Dedifferentiated amniotic fluid mesenchymal stem cell (primary cell): ENCODE results near the gene MIEF1.

Source experiments
- DNase-seq: peaks from one replicate; pipeline ENCODE4 v3.0.0-alpha.2; 2016; ENCODE audit errors: extremely low spot score

The MIEF1 gene

GRCh38 chr22:39528681-39529486 lies 26.8 kb downstream of the MIEF1 start:
- peak; percentile 90 for DNase-seq

DNA sequence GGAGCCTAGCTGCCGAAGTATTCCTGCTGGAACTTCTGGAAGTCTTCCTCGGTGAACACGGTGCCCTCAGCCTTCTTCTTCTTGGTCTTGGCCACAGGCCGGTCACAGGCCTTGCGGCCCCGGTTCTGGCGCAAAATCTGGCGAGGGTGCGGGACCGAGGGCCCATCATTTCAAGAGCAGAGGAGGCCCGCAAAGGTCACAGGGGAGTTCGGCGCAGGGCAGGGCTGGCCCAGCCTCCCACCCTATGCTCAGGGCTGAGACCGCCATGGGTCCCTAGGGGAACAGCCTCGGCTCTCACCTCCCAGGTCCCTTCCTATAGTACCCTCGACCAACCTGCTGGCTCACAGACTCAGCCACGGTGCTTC lies 27.4 kb downstream of the MIEF1 start:
- DNase-seq: no peak

- no peak for DNase-seq
Observed at GRCh38 chr22:39530116-39530515, 28.0 kb downstream of the MIEF1 start.

GRCh38 chr22:39530692-39531331 lies 28.7 kb downstream of the MIEF1 start:
- DNase-seq: no peak

DNA sequence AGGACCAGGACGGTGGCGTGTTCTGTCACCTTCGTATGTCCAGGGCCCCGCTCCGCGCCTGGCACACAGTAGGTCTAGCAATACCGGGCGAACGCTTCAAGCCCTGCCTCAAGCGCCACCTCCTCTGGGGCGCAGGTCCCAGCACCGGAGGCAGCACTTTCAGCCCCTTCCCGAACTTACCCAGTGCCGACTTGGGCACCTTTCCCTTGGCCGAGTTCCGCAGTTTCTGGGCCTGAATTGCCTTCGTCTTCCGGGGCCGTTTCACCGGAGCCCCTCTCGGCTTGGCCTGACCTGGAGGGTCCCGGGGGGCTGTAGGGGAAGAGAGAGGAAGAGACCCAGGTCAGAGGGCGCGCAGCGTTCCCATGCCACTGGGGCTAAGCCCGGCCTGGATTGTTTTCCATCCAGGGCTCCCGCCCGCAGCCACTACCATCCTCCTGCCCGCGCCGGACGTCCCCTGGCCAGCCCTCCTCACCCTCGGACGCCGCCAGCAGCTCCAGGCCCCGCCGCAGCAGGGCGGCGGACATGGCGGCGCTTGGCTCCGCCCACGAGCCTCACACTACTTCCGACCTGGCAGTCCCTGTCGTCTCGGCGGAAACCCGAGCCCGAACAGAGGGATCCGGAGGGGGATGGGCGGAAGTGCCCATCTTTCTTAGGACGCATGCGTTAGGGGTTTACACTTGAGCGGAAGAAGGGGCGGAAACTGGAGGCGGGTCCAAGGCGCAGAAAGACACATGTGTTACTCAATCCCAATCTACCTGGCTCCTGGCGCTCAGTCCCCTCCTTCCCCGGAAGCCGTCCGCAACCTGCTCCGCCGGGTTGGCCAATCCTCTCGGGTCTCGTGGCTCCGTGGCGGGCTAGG lies 30.4 kb downstream of the MIEF1 start, which contains the start of gene RPS19BP1:
TSS of gene RPS19BP1 (minus strand) at position 534 of the 859 bp plus-strand sequence. CDS start at position 524, 10 bp downstream.
- DNase-seq: peak; percentile 98

GRCh38 chr22:39534092-39534506 lies 32.0 kb downstream of the MIEF1 start:
- DNase-seq: no peak

DNA sequence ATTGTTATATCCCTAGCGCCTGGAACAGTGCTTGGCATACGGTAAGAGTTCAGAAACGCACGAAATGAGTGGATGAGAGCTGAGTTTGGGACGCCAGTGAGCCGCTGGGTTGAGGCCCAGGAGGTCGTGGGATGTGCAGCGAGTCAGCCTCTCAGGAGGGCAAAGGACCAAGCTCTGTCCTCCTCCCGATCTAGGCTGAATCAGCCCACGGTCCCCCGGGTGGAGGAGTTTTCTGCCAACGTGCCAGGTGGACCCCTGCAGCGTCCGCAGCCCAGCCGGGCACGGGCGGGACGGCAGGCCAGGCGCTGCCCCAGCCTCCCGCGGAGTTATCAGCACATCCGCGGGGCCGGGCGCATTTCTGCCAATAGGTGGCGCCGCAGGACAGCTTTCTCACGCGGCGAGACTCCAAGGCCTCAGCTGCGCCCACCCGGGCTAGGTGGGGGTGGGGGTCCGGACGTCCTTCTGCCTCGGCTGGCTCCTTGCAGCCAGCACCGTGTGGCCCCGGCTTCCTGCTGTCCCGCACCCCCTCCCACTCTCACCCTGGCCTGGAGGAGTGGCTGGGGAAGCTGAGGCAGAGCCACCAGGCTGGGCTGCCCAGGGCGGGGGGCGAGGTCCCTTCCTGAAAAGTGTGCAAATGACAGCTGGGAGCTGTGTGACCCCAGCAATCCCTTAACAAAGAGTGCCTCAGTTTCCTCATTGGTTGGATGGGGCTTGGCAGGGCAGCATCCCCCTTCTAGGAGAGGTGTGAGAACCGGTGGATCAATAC lies 32.7 kb downstream of the MIEF1 start:
- DNase-seq: peak; percentile 55

DNA sequence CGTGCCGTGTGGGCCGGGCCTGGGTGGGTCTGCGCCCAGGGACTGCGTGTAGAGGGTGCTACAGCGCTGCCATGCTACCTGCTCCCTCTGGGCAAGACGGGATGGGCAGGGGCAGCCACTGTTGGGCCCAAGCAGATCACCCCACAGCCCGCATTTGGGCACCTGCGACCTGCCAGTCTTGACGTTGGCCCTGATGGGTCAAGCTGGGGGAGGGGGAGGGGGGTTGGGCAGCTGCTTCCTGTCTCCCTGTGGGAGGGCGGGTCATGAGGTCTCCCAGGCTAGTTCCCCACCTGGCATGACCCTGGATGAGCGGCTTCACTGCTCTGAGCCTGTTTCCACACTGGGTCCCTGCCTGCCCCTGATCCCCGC lies 33.3 kb downstream of the MIEF1 start:
- no peak for DNase-seq

DNA sequence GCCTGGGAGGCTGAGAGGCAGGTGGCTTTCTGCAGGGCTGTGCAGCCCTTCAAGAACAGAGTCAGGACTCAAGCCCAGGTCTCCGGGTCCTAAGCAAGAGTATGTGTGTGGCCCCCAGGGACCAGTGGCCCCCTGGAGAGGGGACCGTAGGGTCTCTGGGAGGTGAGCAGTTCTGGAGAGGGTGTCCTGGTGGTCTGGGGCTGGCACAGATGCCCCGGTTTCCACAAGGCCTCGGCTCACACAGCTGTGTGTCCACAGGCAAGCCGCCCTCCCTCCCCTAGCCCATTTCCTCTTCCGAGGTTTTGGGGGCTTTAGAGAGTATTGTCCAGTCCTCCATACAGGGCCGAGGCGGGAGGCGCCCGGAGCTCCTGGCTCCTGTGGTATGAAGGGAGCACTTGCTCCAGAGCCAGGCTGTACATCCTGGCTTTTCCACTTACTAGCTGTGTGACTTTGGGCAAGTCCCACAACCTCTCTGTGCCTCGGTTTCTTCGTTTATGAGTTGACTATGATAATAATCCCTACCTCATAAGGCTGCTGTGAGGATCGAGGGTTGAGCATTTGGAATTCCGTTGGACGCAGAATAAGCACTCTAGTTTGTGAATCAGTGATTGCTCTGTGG lies 33.9 kb downstream of the MIEF1 start:
- DNase-seq: no peak

GRCh38 chr22:39536711-39537110 lies 34.6 kb downstream of the MIEF1 start:
- no peak for DNase-seq

GRCh38 chr22:39537975-39538374 lies 35.9 kb downstream of the MIEF1 start:
- DNase-seq: no peak

DNA sequence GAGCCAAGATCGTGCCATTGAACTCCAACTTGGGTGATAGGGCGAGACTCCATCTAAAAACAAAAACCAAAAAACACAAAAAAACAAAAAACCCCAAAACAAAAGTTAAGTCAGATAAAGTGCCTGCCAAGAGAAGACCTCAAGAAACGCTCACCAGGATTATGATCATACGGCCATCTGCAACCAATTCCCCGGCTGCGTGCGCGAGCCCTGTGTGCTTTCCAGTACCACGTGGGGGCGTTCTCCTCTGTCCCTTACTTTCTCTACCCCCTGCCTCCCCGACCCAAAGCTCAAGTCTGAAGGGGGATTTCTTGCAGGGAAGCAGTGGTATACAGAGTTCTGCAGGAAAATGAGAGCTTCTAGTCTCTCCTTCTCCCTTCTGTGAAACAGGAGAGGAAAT lies 41.0 kb downstream of the MIEF1 start:
- DNase-seq: no peak

- no peak for DNase-seq
Observed at GRCh38 chr22:39545386-39546365, 43.6 kb downstream of the MIEF1 start.

DNA sequence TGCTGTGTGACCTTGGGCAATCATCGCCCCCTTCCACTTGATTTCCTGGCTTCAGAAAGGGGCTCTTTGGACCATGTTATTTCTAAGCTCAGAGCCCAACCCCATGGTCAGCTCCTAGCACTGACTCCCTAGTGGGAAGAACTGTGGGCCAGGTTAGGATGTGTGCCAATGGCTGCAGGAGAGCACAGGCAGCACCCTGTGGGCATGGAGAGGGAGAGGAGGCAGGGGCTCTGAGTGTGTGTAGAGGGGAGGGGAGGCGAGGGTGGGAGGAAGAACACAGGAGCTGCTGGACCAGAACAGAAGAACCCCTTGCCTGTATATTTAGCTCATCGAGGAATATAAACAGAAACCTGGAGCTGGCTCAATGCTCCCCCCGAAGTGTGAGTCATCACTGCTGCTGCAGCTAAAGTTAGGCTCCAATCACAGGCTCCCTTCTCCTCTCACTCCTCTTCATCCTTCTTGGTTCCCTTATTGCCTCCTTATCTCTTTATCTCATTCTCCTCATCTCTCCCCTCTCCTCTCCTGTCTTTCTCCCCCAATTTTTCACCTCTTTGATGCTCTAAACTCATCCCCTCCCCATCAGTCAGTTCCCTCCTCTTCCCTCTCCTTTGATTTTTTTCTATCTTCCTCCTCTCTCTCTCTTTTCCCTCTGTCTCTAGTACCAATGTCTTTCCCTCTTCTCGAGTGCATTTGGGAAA lies 44.9 kb downstream of the MIEF1 start:
- DNase-seq: no peak

- DNase-seq: no peak
Observed at GRCh38 chr22:39547587-39547947, 45.5 kb downstream of the MIEF1 start.

GRCh38 chr22:39553429-39553828 lies 51.3 kb downstream of the MIEF1 start:
- DNase-seq: no peak

DNA sequence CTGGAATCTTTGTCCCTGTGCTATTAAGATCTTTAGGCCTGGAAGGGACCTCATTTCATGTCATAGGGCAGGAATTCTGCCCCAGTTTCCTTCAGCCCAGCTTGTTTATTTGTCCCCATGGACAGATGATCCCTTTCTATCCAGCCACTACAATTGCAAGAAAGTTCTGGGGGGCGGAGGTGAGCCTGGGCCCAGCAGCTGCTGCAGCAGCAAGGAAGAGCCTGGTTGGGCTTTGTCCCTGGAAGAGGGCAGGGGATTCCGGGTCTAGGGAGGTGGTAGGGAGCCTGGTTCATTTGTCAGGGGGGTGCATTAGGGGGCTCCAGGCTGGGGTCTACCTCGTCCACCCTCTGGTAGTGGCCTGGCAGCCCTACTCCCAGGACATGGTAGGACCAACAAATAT lies 52.1 kb downstream of the MIEF1 start:
- no peak for DNase-seq

DNA sequence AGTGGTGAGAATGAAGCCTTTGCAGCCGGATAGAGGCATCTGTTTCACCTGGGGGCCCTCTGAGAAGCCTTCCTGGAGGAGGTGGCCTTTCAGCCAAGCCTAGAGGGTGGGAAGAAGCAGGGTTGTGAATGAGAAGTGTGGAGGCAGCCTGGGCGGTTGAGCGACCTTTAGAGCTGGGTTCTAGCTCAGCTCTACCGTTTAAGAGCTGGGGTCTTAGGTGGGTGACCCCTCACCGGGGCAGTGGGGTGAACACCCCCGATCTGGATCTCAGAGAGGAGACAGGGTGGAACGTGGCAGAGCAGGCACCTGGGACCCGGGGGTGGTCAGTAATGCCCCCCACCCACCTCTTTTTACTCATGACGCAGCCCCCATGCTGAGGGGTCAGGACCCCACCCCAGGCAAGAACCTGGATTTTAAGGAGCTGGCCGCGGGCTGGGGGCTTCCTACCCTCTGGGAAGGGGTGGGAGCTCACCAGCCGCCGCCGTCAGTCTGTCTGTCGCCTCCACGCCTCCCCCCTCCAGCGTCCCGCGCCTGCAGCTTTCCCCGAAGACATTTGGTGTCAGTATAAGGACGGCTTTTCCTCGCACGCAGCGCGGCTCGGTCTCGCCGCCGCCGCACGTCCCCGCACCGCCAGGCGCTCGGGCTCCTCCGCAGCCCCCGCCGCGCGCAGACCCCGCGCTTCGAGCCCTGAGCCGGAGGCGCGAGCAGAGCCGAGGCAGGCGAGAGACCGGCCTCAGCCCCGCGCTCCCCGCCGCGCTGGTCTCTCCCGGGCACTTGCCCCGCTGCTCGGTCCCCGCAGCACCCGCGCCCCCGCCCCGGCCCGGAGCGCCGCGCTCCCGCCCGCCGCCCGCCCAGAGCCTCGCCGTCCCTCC lies 55.1 kb downstream of the MIEF1 start:
- DNase-seq: no peak
